ENCODE measurements around the gene SLC38A10.
A peak's percentile ranks its signal among the peaks of the same experiment; 100 is the strongest.
"Not testable (repeated sequence)": the region's sequence is repeated elsewhere in the genome, so short reads cannot be mapped to it uniquely, and the experiment has no call there.

The SLC38A10 gene

GRCh38 chr17:81238815-81239713 lies 56.0 kb downstream of the SLC38A10 start, which contains the start of the genes NDUFAF8 and TEPSIN:
TSS of gene NDUFAF8 (plus strand) at chr17:81239318. CDS start at chr17:81239364, 46 bp downstream.
TSS of gene TEPSIN (minus strand) at chr17:81239055. CDS start at chr17:81239033, 22 bp downstream.
- peak; percentile 88 to 90 for DNase-seq

GRCh38 chr17:81238490-81238814 lies 56.7 kb downstream of the SLC38A10 start:
- no peak for DNase-seq

GRCh38 chr17:81237591-81238489 lies 57.3 kb downstream of the SLC38A10 start:
- DNase-seq: no peak

GRCh38 chr17:81236784-81237183 lies 58.3 kb downstream of the SLC38A10 start:
- no peak for DNase-seq

GRCh38 chr17:81235822-81236740 lies 59.0 kb downstream of the SLC38A10 start:
- DNase-seq: no peak

GRCh38 chr17:81234940-81235821 lies 59.9 kb downstream of the SLC38A10 start:
- no peak for DNase-seq

- DNase-seq: no peak
Measured at GRCh38 chr17:81234506-81234855, 60.6 kb downstream of the SLC38A10 start.

GRCh38 chr17:81233811-81234505 lies 61.1 kb downstream of the SLC38A10 start:
- DNase-seq: no peak

- DNase-seq: no peak
Measured at GRCh38 chr17:81233316-81233715, 61.8 kb downstream of the SLC38A10 start.

GRCh38 chr17:81232616-81233241 lies 62.4 kb downstream of the SLC38A10 start:
- no peak for DNase-seq

GRCh38 chr17:81231766-81232581 lies 63.1 kb downstream of the SLC38A10 start:
- DNase-seq: no peak

- no peak for DNase-seq
Measured at GRCh38 chr17:81231121-81231645, 63.9 kb downstream of the SLC38A10 start.

- no peak for DNase-seq
Measured at GRCh38 chr17:81230043-81230820, 64.9 kb downstream of the SLC38A10 start.

GRCh38 chr17:81229666-81229920 lies 65.5 kb downstream of the SLC38A10 start:
- DNase-seq: no peak

- no peak for DNase-seq
Measured at GRCh38 chr17:81228834-81229665, 66.1 kb downstream of the SLC38A10 start.

- no peak for DNase-seq
Measured at GRCh38 chr17:81228420-81228819, 66.7 kb downstream of the SLC38A10 start.

- not testable (repeated sequence) for DNase-seq
Measured at GRCh38 chr17:81227630-81228029, 67.5 kb downstream of the SLC38A10 start.

GRCh38 chr17:81223762-81224130 lies 71.4 kb downstream of the SLC38A10 start:
- DNase-seq: no peak

Measured in stimulated activated CD4-positive, alpha-beta T cell treated with anti-CD3 and anti-CD28 coated beads, Interleukin-2, amount 100 ng/mL, for 48 hours (primary cell).